Urothelium cell line (cell line): ENCODE results near the gene LENG8.
"Not testable (repeated sequence)": the region's sequence is repeated elsewhere in the genome, so short reads cannot be mapped to it uniquely, and the experiment has no call there.

ENCODE experiments used
- DNase-seq: peaks from one replicate; pipeline ENCODE4 v3.0.0; 2011; ENCODE audit warnings: low spot score, mixed read lengths
- FAIRE-seq: peaks from 2 replicates; lab custom pipeline; 2011; peaks lifted over from hg19 to GRCh38; lab: Jason Lieb, UNC

Gene LENG8

GRCh38 chr19:54478677-54479266, 29.8 kb downstream of the LENG8 start:
- no peak for DNase-seq
- no peak for FAIRE-seq

- FAIRE-seq = no peak
- DNase-seq = no peak
These were observed 31.1 kb downstream of the LENG8 start for GRCh38 chr19:54480051-54480450.

- DNase-seq (peak; percentile 58), FAIRE-seq (no peak)
These were observed 32.4 kb downstream of the LENG8 start for GRCh38 chr19:54481326-54481930.

GRCh38 chr19:54482889-54483288, 33.9 kb downstream of the LENG8 start:
- no peak for FAIRE-seq

GRCh38 chr19:54484451-54484850, 35.5 kb downstream of the LENG8 start:
- DNase-seq (no peak), FAIRE-seq (no peak)

More at GRCh38 chr19:54482889-54483288, 33.9 kb downstream of the LENG8 start:
- no peak for DNase-seq

GRCh38 chr19:54485851-54486250, 36.9 kb downstream of the LENG8 start:
- FAIRE-seq (no peak), DNase-seq (no peak)

- no peak for FAIRE-seq
These were observed 40.3 kb downstream of the LENG8 start for GRCh38 chr19:54489341-54489740.

GRCh38 chr19:54489766-54490165, 40.8 kb downstream of the LENG8 start:
- FAIRE-seq (no peak), DNase-seq (no peak)

More at GRCh38 chr19:54489341-54489740, 40.3 kb downstream of the LENG8 start:
- DNase-seq = no peak

GRCh38 chr19:54492568-54492967, 43.6 kb downstream of the LENG8 start:
- FAIRE-seq (no peak), DNase-seq (no peak)

- not testable (repeated sequence) for FAIRE-seq, DNase-seq
These were observed 44.1 kb downstream of the LENG8 start for GRCh38 chr19:54493056-54493455.

GRCh38 chr19:54493967-54494585, 45.1 kb downstream of the LENG8 start:
- DNase-seq = no peak
- no peak for FAIRE-seq

GRCh38 chr19:54495284-54495683, 46.3 kb downstream of the LENG8 start:
- DNase-seq, FAIRE-seq: not testable (repeated sequence)

GRCh38 chr19:54497747-54498450, 48.9 kb downstream of the LENG8 start:
- FAIRE-seq, DNase-seq: not testable (repeated sequence)

GRCh38 chr19:54498451-54498772, 49.4 kb downstream of the LENG8 start:
- FAIRE-seq, DNase-seq: not testable (repeated sequence)

- DNase-seq = no peak
- FAIRE-seq = no peak
These were observed 53.6 kb downstream of the LENG8 start, which contains the start of gene LAIR2 for GRCh38 chr19:54502518-54503048. TSS of gene LAIR2 (plus strand) at chr19:54502831. CDS start at chr19:54502919, 88 bp downstream.

GRCh38 chr19:54505542-54505941, 56.5 kb downstream of the LENG8 start:
- not testable (repeated sequence) for DNase-seq, FAIRE-seq

- FAIRE-seq = no peak
- DNase-seq = no peak
These were observed 57.1 kb downstream of the LENG8 start for GRCh38 chr19:54506079-54506478.

- not testable (repeated sequence) for FAIRE-seq, DNase-seq
These were observed 58.2 kb downstream of the LENG8 start for GRCh38 chr19:54507038-54507717.

GRCh38 chr19:54507824-54508223, 58.8 kb downstream of the LENG8 start:
- FAIRE-seq = no peak
- no peak for DNase-seq

- FAIRE-seq = peak; percentile 40
- DNase-seq = not testable (repeated sequence)
These were observed 59.5 kb downstream of the LENG8 start for GRCh38 chr19:54508487-54508886.
